Ishikawa (cell line): ENCODE results near the gene TRPC4AP.

ENCODE experiments used
- CREB1 ChIP-seq: IDR thresholded peaks from 2 replicates; pipeline ENCODE4 v1.6.1; 2012; ENCODE audit warnings: low read depth
- EGR1 ChIP-seq: IDR thresholded peaks from 2 replicates; pipeline ENCODE4 v1.6.1; 2012
- EP300 ChIP-seq: IDR thresholded peaks from 2 replicates; pipeline ENCODE4 v1.6.1; 2012; ENCODE audit warnings: borderline replicate concordance
- FOXM1 ChIP-seq: IDR thresholded peaks from 2 replicates; pipeline ENCODE4 v1.6.1; 2012; ENCODE audit warnings: low read depth, borderline replicate concordance
- NFIC ChIP-seq: IDR thresholded peaks from 2 replicates; pipeline ENCODE4 v1.6.1; 2012
- RAD21 ChIP-seq: IDR thresholded peaks from 2 replicates; pipeline ENCODE4 v1.6.1; 2012; ENCODE audit warnings: low read depth
- TAF1 ChIP-seq: IDR thresholded peaks from 2 replicates; pipeline ENCODE4 v1.6.1; 2012; ENCODE audit warnings: low read depth, mild to moderate bottlenecking
- TCF12 ChIP-seq: IDR thresholded peaks from 2 replicates; pipeline ENCODE4 v1.6.1; 2012; ENCODE audit warnings: low read depth
- TEAD4 ChIP-seq: IDR thresholded peaks from 2 replicates; pipeline ENCODE4 v1.6.1; 2012
- YY1 ChIP-seq: IDR thresholded peaks from 2 replicates; pipeline ENCODE4 v1.6.1; 2012; ENCODE audit warnings: low read depth
- ZBTB7A ChIP-seq: IDR thresholded peaks from 2 replicates; pipeline ENCODE4 v1.6.1; 2012; ENCODE audit warnings: low read depth
- TF ChIP-seq, protein P1 (sequence below): IDR thresholded peaks from 2 replicates; pipeline ENCODE4 v1.6.1; 2012; ENCODE audit warnings: low read depth, mild to moderate bottlenecking

DNA sequence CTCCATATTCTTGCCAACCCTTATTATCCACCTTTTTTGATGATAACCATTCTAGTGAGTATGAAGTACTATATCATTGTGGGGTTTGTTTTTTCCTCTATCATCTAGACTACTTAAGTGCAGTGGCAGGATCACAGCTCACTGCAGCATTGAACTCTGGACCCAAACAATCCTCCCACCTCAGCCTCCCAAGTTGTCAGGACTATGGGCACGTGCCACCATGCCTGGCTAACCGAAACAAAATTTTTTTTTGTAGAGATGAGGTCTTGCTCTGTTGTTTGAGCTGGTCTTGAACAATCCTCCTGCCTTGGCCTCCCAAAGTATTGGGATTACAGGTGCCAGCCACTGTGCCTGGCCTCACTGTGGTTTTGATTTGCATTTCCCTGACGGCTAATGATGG lies 67.5 kb downstream of the TRPC4AP start:
- TF ChIP-seq YY1 (no peak), ZBTB7A (no peak), EP300 (no peak), CREB1 (no peak), TAF1 (no peak), EGR1 (no peak), TEAD4 (no peak), NFIC (no peak), FOXM1 (no peak), TCF12 (no peak), RAD21 (no peak)
- TF ChIP-seq, protein P1, sequence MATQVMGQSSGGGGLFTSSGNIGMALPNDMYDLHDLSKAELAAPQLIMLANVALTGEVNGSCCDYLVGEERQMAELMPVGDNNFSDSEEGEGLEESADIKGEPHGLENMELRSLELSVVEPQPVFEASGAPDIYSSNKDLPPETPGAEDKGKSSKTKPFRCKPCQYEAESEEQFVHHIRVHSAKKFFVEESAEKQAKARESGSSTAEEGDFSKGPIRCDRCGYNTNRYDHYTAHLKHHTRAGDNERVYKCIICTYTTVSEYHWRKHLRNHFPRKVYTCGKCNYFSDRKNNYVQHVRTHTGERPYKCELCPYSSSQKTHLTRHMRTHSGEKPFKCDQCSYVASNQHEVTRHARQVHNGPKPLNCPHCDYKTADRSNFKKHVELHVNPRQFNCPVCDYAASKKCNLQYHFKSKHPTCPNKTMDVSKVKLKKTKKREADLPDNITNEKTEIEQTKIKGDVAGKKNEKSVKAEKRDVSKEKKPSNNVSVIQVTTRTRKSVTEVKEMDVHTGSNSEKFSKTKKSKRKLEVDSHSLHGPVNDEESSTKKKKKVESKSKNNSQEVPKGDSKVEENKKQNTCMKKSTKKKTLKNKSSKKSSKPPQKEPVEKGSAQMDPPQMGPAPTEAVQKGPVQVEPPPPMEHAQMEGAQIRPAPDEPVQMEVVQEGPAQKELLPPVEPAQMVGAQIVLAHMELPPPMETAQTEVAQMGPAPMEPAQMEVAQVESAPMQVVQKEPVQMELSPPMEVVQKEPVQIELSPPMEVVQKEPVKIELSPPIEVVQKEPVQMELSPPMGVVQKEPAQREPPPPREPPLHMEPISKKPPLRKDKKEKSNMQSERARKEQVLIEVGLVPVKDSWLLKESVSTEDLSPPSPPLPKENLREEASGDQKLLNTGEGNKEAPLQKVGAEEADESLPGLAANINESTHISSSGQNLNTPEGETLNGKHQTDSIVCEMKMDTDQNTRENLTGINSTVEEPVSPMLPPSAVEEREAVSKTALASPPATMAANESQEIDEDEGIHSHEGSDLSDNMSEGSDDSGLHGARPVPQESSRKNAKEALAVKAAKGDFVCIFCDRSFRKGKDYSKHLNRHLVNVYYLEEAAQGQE = no peak
